CD14-positive monocyte (primary cell): ENCODE measurements around the gene DLX4. TPM values are rescaled to one million over a fixed set of nuclear protein-coding genes. Genes with fewer than 3 reads are reported as not detected.
A peak's percentile ranks its signal among the peaks of the same experiment; 100 is the strongest.

Experiments
- DNase-seq, 3 donors: peaks; one replicate each; pipeline ENCODE4 v3.0.0-alpha.2; 2011 to 2022
- H2AFZ ChIP-seq: 2 replicates; pipeline ENCODE4 v1.6.0; 2012; ENCODE audit warnings: mild to moderate bottlenecking, low read depth, low read length, inconsistent platforms; ENCODE audit not compliant: insufficient read depth, poor library complexity, severe bottlenecking
- H3K27ac ChIP-seq, 2 donors: 1 replicate in 1 of 2; 2 replicates in 1 of 2; pipeline ENCODE4 v1.5.1; 2012 to 2013; ENCODE audit warnings: low read length in 2 of 2, control low read depth in 1 of 2, inconsistent platforms in 1 of 2, low read depth in 1 of 2, mild to moderate bottlenecking in 1 of 2
- H3K27me3 ChIP-seq, 2 donors: one replicate each; pipeline versions ENCODE4 v1.6.0 to v1.6.1; 2011 to 2013; ENCODE audit warnings: low read length in 2 of 2; ENCODE audit not compliant: control insufficient read depth in 2 of 2, insufficient read depth in 2 of 2
- H3K36me3 ChIP-seq, 2 donors: replicated peaks in 1 of 2; 1 replicate in 1 of 2; 2 replicates in 1 of 2; pipeline versions ENCODE4 v1.5.1 to v1.6.1; 2012 to 2013; ENCODE audit warnings: low read length in 2 of 2, control low read depth in 1 of 2, inconsistent platforms in 1 of 2, mild to moderate bottlenecking in 1 of 2; ENCODE audit not compliant: insufficient read depth in 2 of 2, control insufficient read depth in 1 of 2
- H3K4me1 ChIP-seq, 2 donors: 1 replicate in 1 of 2; 2 replicates in 1 of 2; pipeline versions ENCODE4 v1.5.1 to v1.6.1; 2012 to 2013; ENCODE audit warnings: low read length in 2 of 2, control low read depth in 1 of 2, inconsistent platforms in 1 of 2, mild to moderate bottlenecking in 1 of 2, moderate library complexity in 1 of 2; ENCODE audit not compliant: insufficient read depth in 2 of 2, control insufficient read depth in 1 of 2
- H3K4me2 ChIP-seq: replicated peaks from 2 replicates; pipeline ENCODE3; 2012; ENCODE audit warnings: low read length, moderate library complexity, mild to moderate bottlenecking; ENCODE audit not compliant: poor library complexity, severe bottlenecking; ENCODE audit errors: extremely low read depth
- H3K4me3 ChIP-seq, 3 experiments: fragments of 200-600 bp in 1 of 3; sonication (generic) in 1 of 3; replicated peaks in 1 of 3; 1 replicate in 2 of 3; 2 replicates in 1 of 3; pipeline ENCODE4 v1.5.1; 2011 to 2013; ENCODE audit warnings: low read length in 3 of 3, mild to moderate bottlenecking in 3 of 3, control low read depth in 2 of 3, low read depth in 2 of 3, inconsistent platforms in 1 of 3, moderate library complexity in 1 of 3
- H3K79me2 ChIP-seq: 2 replicates; pipeline ENCODE4 v1.6.0; 2012; ENCODE audit warnings: mild to moderate bottlenecking, control low read depth, inconsistent platforms, low read length, moderate library complexity; ENCODE audit not compliant: insufficient read depth
- H3K9ac ChIP-seq: 2 replicates; pipeline ENCODE4 v1.6.0; 2017; ENCODE audit warnings: low read length, mild to moderate bottlenecking; ENCODE audit not compliant: insufficient read depth, poor library complexity, severe bottlenecking
- H3K9me3 ChIP-seq, 2 donors: replicated peaks in 1 of 2; 1 replicate in 1 of 2; 2 replicates in 1 of 2; pipeline versions ENCODE4 v1.5.1 to v1.6.1; 2012 to 2013; ENCODE audit warnings: low read length in 2 of 2, control low read depth in 1 of 2; ENCODE audit not compliant: control insufficient read depth in 1 of 2, insufficient read depth in 1 of 2
- H4K20me1 ChIP-seq: 2 replicates; pipeline ENCODE4 v1.6.0; 2012; ENCODE audit warnings: mild to moderate bottlenecking, low read length, control low read depth, moderate library complexity; ENCODE audit not compliant: insufficient read depth
- H3K27ac Mint-ChIP-seq, 7 donors: one replicate each; pipeline ENCODE4 v1.8.0; 2020; ENCODE audit warnings: mild to moderate bottlenecking in 7 of 7, mixed read lengths in 7 of 7, moderate library complexity in 6 of 7, inconsistent platforms in 2 of 7
- H3K27me3 Mint-ChIP-seq, 3 donors: one replicate each; pipeline ENCODE4 v1.8.0; 2021 to 2022; ENCODE audit warnings: low read depth in 3 of 3, mild to moderate bottlenecking in 3 of 3, mixed read lengths in 3 of 3, moderate library complexity in 3 of 3, inconsistent platforms in 1 of 3
- H3K36me3 Mint-ChIP-seq, 2 donors: one replicate each; pipeline ENCODE4 v1.8.0; 2020; ENCODE audit warnings: mixed read lengths in 2 of 2, inconsistent platforms in 1 of 2, mild to moderate bottlenecking in 1 of 2
- H3K4me1 Mint-ChIP-seq: one replicate; pipeline ENCODE4 v1.8.0; 2020; ENCODE audit warnings: mild to moderate bottlenecking, mixed read lengths
- H3K4me3 Mint-ChIP-seq, 2 donors: one replicate each; pipeline ENCODE4 v1.8.0; 2020; ENCODE audit warnings: mild to moderate bottlenecking in 2 of 2, mixed read lengths in 2 of 2, moderate library complexity in 1 of 2
- H3K9me3 Mint-ChIP-seq, 7 donors: one replicate each; pipeline ENCODE4 v1.8.0; 2020 to 2022; ENCODE audit warnings: mixed read lengths in 7 of 7, mild to moderate bottlenecking in 6 of 7, moderate library complexity in 6 of 7, inconsistent platforms in 2 of 7
- CTCF ChIP-seq: fragments of 200-600 bp; IDR thresholded peaks from one replicate; pipeline ENCODE4 v1.8.0; 2022; ENCODE audit warnings: antibody characterized with exemption, mild to moderate bottlenecking
- WGBS: methylation state at CpG from one replicate; pipeline ENCODE4 v1.1.5; 2013; ENCODE audit warnings: missing lambda C conversion rate; ENCODE audit not compliant: insufficient coverage; 5-methylcytosine and 5-hydroxymethylcytosine counted together
- intact Hi-C, 2 donors: fragments of 100-400 bp; cut with micrococcal nuclease; formaldehyde crosslinking; loops; one replicate each; pipeline versions ENCODE4 v1.15.0 to v1.15.1; 2023
- polyA plus RNA-seq, 3 donors: library from polyadenylated mRNA; depleted of rRNA in 1 of 3; unstranded in 2 of 3; stranded (reverse) in 1 of 3; fragments of 300-500 nt in 2 of 3; fragments of >200 nt in 1 of 3; fragmentation: Illumina TruSeq in 2 of 3; gene quantifications; 1 replicate in 2 of 3; 2 replicates in 1 of 3; pipeline ENCODE4 v1.2.3, GENCODE V29; 2012 to 2021

Gene DLX4
- polyA plus RNA-seq, 3 donors: 0.20 to 3.5 TPM; not detected in 1

DNA sequence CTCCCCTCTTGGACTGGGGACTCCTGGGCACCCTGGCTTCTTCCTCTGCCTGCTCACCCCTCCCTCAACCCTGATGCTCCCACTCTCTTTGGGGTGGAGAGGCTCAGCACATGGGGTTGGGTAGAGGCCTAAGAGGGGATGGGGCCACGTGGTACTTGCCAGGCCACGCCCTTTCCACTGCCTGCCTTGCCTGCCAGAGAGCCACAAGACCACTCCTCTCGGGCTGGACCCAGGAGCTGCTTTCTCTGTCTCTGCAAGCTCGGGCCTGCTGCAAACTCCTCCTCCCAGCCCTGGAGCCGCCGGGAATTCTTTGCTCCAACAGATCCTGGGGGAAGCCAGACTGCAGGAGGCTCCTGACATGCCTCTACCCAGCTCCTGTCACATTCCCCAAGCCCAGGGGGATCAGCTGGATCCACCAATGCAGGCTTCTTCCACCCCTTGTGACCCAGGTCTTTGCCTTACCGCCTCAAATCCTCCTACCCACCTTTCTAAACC, 11.8 kb downstream of the DLX4 start:
- H3K27ac Mint-ChIP-seq: no peak overlapping the region
- peak overlapping the region in 1 of 2 donors; percentile 17 for H3K4me3 Mint-ChIP-seq
- peaks cover 0 to 6% (median 2%) of the 10 kb centered on the region in 7 donors for H3K9me3 Mint-ChIP-seq
- no peaks in the 10 kb centered on the region for H3K36me3 ChIP-seq
- intact Hi-C loops: no loop called here
- no peak overlapping the region for H3K4me2 ChIP-seq
- peaks cover 2 to 33% of the 10 kb centered on the region in 2 donors for H3K27me3 ChIP-seq
- no peaks in the 10 kb centered on the region for H3K79me2 ChIP-seq
- no peaks in the 10 kb centered on the region for H4K20me1 ChIP-seq
- H3K27ac ChIP-seq: no peak overlapping the region
- H3K4me1 Mint-ChIP-seq: peaks cover 17% of the 10 kb centered on the region
- no peaks in the 10 kb centered on the region for H3K9me3 ChIP-seq
- no peak for DNase-seq
- H3K36me3 Mint-ChIP-seq: peaks cover 0 to 2% of the 10 kb centered on the region in 2 donors
- TF ChIP-seq CTCF: no peak
- no peak overlapping the region for H3K4me3 ChIP-seq
- 84% methylated on average over 7 of the region's 7 CpGs for WGBS
- no peak overlapping the region for H2AFZ ChIP-seq
- H3K4me1 ChIP-seq: peaks cover 13 to 14% of the 10 kb centered on the region in 2 donors
- H3K27me3 Mint-ChIP-seq: peaks cover 48 to 78% (median 53%) of the 10 kb centered on the region in 3 donors
- H3K9ac ChIP-seq: no peak overlapping the region

DNA sequence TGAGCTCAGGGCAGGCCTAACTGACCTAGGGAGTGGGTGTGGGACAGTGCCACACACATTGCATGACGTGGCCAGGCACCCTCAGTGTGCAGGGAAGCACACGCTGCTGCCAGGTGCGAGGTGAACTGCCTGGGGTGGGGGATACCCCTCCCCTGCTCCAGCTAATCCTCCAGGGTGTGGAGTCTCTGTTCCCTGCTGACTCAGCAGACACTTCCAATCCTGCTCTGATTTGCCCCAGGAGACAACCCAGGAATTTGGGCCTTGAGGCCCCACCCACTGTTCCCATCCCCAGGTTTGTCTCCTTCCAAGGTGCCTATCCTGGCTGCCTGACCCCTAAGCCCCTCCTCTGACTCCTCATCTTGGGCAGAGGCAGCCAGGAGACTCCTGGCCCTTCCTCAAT, 15.3 kb downstream of the DLX4 start:
- DNase-seq: no peak
- no peaks in the 10 kb centered on the region for H3K36me3 Mint-ChIP-seq
- H3K36me3 ChIP-seq: no peaks in the 10 kb centered on the region
- no peak overlapping the region for H2AFZ ChIP-seq
- H3K9ac ChIP-seq: no peak overlapping the region
- H4K20me1 ChIP-seq: no peaks in the 10 kb centered on the region
- H3K4me1 Mint-ChIP-seq: peaks cover 2% of the 10 kb centered on the region
- no peaks in the 10 kb centered on the region for H3K9me3 ChIP-seq
- no peak for TF ChIP-seq CTCF
- H3K4me3 ChIP-seq: no peak overlapping the region
- H3K27me3 Mint-ChIP-seq: peaks cover 56 to 86% (median 66%) of the 10 kb centered on the region in 3 donors
- no peak overlapping the region for H3K27ac ChIP-seq
- no peak overlapping the region for H3K4me2 ChIP-seq
- H3K27me3 ChIP-seq: peaks cover 3 to 43% of the 10 kb centered on the region in 2 donors
- H3K27ac Mint-ChIP-seq: no peak overlapping the region
- peaks cover 0 to 4% of the 10 kb centered on the region in 2 donors for H3K4me1 ChIP-seq
- 73% methylated on average over 3 of the region's 3 CpGs for WGBS
- peaks cover 0 to 6% (median 2%) of the 10 kb centered on the region in 7 donors for H3K9me3 Mint-ChIP-seq
- H3K79me2 ChIP-seq: no peaks in the 10 kb centered on the region
- H3K4me3 Mint-ChIP-seq: no peak overlapping the region
- intact Hi-C loops: no loop called here
